Activated T-cell treated with anti-CD3 and anti-CD28 coated beads, Interleukin-2, amount 50 U/mL, for 48 hours (primary cell): ENCODE measurements around the gene CCBE1.

ENCODE experiments used
- DNase-seq, 2 experiments: peaks; one replicate each; pipeline ENCODE4 v3.0.0-alpha.2; 2020

Gene CCBE1

DNA sequence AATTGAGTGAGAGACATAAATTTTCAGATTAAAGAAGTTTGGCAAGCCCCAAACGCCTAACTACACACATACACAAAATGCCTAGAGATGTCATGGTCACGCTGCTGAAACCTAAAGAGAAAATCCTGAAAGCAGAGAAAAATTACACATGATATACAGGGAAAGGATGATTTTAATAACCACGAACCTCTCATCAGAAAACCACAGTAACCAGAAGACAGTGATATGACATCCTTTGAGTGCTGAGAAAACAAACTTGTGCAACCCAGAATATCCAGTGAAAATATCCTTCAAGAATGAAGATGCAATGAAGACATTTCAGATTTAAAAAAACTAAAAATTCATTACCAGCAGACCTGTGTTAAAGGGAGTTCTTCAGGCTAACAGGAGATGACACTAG lies 215.8 kb downstream of the CCBE1 start:
- no peak for DNase-seq

DNA sequence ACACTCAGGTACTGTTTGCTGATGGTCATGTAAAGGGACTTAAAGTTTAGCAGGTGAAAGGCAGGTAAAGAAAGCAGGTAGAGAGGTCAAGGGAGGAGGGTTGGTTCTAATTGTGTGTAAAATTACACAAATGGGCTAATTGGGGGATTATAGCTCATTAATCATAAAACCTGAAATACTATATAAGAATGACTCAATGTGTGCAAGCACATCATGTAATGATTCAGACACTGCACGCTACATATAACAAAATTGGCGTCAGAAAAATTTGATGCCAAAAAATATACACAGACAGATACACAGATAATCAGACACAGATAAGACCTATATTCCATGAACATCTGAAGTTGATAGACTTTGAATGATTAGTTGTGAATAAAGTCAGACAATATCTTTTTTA lies 217.4 kb downstream of the CCBE1 start:
- DNase-seq: no peak

DNA sequence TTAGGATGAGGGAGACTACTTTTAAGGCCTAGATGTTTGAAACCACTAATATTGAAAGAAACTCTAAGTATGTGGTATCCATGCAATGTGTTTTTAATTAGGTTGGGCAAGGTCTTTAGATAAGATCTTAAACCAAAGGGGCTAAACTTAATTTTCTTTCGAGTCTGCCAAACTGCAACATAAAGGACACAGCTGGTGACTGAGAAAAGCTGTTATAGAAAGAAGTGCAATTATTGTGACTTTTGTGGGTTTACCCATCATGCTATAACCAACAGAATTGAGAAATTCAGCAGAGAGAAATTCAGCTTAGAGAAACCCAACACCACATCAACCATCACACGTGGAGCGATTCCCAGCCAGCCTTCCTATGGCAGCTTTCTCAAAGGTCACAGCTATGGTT lies 218.6 kb downstream of the CCBE1 start:
- DNase-seq: no peak

DNA sequence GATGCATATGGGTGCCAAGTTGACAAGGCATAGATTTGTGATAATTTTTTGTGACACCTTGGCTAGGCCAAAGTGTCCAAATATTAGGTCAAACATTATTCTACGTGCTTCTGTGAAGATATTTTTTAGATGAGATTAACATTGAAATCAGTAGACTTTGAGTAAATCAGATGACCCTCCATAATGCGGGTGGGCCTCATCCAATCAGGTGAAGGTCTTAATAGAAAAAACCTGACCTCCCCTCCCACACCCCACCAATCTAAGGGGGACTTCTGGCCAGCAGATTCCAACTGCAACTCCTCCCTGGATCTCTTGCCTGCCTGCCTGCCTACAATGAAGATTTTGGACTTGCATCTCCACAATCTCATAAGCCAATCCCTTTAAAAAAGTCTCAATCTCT lies 219.4 kb downstream of the CCBE1 start:
- DNase-seq: no peak

DNA sequence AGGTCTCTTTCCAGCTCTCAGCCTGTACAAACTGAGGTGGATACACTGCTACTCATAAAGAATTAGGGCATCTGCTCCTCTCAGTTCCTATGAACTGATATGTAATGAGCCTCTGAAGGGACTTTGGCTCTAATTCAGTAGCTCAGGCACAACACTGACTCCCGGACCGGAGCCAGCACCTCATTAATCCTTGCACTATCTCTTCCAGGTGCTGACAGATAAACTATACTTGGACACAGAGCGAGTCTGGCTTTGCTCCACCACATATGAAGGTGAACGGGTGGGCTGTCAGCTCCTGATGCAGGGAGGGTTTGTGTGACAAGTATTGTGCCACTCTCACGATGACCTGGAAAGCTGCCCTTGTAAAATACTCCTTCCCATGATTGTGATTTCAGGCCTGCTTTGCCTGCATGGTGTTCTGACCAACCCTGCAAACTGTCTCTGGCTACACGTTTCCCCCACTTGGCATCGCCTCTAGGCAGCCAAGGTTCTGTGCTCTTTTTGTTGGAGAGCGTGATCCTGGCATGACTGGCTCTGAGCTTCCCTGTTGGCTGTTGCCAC lies 226.6 kb downstream of the CCBE1 start:
- no peak for DNase-seq

DNA sequence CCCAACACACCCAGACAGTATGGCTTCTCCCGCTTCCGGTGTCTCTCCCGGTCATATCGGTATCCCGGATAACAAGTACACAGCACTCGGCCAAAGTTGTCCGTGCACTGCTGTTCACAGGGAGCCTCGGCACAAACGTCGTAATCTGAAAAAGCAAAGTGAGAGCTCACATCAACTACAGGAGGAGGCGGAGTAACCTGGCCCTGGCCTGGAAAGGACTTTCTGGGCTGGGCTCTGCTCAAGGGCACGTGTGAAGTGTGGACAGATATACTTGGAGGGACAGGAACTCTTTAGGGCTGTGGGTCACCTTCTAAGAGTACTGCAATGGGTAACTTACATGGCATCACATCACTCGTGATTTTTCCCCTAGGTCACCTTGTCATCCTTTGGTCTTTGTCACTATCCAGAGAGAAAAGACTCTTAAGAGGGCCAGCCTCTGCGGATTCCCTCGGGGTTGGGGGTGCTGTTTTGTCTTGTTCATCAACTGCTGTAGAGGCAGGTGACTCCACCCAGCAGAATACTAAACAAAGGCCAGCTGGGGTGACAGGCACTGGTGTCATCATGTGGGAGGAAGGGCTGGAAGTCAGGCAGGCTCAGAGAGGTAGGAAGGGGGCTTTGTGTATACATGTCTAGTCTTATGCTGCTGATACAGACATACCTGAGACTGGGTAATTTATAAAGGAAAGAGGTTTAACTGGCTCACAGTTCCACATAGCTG lies 227.6 kb downstream of the CCBE1 start:
- no peak for DNase-seq

- no peak for DNase-seq
Measured at GRCh38 chr18:59468821-59469220, 228.4 kb downstream of the CCBE1 start.

- no peak for DNase-seq
Measured at GRCh38 chr18:59467497-59467896, 229.7 kb downstream of the CCBE1 start.

DNA sequence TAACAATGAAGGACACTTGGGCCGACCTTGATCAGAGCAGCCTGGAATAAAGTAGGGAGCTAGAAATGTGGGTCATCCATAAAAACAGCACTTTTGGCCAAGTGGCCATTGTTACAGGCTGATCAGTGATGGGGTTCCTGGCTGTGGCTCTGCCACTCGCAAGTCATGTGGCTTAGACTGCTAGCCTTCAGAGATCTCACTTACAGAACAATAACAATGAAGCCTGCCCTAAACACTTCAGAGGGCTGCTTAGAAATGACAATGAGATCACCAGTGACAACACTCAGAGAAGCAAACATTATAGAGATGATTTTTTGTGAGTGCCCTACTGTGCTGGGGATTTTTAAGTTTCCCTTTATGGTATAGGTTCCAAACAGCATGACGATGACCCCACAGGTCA lies 230.2 kb downstream of the CCBE1 start:
- DNase-seq: no peak

DNA sequence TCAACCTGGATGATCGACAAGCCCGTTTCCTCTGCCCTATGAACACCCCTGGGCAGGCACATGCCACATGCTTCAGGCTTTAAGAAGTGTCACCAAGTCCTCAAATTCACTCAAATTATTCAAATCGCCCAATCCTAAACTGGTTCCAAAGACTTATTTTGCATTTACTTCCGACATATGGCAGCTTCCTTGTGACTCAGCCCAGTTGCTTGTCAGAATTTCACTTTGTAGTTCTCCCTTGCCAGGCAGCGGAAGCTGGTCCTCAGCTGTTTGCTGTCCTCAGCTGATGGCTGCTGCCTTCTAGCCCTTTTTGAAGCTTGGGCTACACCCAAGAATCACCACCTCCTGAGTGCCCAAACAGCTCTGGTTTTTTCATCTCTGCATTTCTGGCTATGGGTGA lies 232.7 kb downstream of the CCBE1 start:
- DNase-seq: no peak

DNA sequence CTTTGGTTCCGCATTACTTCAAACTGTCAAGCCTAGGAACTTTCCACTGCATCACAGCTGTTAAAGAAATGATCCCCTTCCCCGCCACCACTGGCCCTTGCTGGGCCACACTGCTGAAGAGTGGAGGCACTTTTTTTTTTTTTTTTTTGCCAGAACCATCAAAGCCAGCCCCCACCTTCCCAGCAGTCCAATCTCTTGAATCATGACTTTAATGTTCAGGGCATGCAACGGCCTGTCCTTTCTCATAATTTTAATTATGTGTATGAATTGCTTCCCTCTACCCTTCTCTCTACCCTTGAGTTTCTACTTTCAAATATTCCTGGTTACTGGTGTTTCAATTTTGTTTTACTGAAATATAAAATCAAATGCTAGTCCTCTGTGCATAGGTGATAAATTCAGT lies 236.1 kb downstream of the CCBE1 start:
- DNase-seq: no peak

GRCh38 chr18:59460072-59460420 lies 237.2 kb downstream of the CCBE1 start:
- no peak for DNase-seq

DNA sequence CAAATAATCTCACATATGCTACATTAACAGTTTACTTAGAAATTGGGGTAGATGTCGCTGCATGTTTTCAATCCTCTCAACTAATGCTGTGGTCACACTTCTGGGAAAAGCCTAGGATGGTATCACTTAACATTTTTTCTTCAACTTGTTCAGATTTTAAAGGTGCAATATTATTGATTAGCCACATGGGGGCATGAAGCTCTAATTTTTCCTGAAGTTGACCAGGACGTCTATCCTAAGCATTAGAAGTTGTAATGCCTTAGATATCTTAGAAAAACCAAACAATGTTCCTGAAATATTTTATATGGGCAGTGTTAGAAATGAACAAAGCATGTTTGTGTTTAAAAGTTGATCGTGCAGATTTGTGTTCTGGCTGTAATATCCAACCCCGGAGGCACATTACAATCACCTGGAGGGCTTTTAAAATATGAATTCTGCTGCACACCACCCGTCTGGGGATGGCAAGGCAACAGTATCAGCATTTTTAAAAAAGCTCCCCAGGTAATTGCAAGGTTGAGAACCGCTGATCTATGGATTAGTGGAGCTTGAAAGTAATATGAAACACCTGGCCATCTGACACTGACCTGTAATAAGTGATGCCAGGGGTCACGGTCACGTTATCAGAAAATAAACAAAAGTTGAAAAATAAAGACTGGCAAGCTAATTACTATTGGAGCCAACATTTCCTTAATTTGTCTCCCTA lies 237.7 kb downstream of the CCBE1 start:
- no peak for DNase-seq

GRCh38 chr18:59458575-59458974 lies 238.6 kb downstream of the CCBE1 start:
- DNase-seq: no peak

GRCh38 chr18:59456657-59457056 lies 240.6 kb downstream of the CCBE1 start:
- DNase-seq: no peak

DNA sequence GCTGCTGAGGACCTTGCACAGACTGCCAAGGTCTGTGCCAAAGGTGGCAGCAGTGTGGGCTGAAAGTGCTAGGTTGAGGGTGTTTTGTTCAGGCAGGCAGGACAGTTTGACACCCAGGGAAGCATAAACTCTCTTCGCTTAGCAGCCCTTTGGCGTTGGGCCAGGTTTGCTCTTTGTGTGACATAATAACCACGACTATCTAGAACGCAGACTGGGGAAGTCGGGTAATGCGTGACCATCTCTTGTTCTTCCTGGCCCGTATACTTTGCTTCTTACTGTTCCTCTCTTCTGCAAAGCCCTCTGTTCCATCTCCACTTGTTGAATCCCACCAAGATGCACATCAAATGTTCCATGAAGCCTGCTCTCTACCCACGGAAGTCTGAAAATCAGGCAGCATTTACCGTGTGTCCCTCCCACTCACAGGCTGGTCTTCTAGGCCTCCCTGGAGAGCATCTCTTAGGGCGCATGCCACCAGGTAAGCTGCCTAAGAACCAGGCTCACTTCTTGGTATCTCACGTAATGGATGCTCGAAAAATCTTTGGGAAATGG lies 241.4 kb downstream of the CCBE1 start:
- no peak for DNase-seq

GRCh38 chr18:59454909-59455727 lies 242.1 kb downstream of the CCBE1 start:
- DNase-seq: no peak

DNA sequence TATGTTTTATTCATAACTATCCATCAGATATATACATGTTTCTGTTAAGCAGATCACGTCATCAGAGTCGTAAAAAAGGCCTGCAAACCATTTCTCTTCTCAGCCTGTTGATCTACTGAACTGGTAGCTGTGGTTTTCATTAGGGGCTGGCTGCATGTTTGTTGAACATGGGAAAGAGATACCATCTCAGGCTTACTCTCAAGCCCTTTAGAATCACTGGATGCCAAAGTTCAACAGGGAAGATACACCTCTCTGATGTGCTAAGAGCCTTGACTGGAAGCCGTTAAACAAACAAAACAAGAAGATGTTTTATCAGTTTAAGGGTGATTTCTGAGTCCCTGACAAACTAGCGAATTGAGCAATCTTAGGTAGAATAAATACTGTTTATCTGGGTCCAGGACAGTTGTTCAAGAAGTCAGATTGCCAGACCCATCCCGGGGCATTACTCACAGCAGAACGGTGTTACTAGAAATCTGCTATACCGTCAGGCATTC lies 243.7 kb downstream of the CCBE1 start:
- no peak for DNase-seq

DNA sequence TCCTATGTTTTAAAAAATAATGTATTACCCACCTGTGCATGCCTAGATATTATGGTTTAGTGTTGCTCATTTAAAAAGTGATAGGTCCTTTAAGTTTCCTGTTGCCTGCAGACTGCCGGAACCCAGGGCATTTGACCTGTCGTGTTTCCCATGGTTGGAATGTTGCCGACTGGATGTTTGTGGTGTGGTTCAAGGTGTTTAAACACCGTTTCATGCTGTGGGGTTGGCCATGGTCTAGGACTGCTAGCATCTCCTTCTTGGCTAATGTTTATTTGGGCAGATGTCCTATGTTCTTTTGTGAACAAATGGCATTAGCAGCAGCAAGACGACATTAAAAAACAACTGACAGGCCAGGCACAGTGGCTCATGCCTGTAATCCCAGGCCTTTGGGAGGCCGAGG lies 245.3 kb downstream of the CCBE1 start:
- DNase-seq: no peak

DNA sequence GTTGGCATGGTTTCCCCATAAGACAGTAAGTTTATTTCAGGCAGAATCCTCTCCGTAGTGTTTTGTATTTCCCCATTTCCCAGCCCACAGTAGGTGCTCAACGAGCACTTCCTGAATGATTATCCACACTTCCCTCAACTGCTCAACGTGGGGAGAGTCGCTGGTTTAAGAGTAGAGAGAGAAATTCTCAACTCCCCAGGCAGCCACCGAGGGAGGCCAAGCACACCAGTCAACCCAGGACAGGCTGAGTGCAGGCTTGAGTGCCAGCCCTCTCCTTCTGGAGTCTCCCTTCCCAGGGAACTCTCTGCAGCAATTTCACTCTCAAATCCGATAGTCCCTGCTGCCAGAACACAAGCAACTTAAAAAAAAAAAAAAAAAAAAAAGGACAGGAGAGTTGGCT lies 246.2 kb downstream of the CCBE1 start:
- no peak for DNase-seq

DNA sequence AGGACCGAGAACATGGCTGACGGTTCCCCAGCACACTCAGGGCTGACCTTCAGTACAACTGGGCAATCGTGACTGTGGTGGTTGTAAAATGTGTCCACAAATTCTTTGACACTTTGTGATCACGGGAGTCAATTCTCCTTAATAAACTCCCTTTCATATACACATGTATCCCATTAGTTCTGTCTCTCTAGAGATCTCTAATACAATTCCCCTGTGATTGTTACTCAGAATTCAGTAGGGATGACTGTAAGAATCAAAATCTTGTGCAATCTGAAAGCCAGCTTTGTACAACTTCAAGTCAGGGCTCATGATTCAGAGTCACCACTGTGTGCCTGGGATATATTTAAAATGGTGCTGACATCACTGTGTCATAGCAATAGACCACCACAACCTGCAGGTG lies 248.7 kb downstream of the CCBE1 start:
- no peak for DNase-seq

DNA sequence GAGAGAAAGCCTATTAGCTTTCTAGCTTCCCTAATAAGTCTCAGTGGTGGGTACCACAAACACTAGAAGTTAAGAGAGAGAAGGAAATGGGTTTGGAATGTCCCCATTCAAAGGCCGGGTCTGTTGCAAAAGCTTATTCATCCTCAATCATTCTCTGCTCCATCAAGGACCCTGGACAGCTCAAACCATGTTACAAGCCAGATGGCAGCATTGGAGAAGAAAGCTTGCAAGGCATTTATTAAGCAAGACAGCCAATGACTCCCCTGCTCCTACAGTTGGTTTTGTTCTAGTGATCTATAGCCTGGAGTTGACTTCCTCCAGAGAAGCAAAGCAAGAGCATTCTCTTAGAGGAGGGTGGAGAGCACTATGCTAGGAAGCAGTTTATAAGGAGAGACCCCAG lies 251.2 kb downstream of the CCBE1 start:
- no peak for DNase-seq

DNA sequence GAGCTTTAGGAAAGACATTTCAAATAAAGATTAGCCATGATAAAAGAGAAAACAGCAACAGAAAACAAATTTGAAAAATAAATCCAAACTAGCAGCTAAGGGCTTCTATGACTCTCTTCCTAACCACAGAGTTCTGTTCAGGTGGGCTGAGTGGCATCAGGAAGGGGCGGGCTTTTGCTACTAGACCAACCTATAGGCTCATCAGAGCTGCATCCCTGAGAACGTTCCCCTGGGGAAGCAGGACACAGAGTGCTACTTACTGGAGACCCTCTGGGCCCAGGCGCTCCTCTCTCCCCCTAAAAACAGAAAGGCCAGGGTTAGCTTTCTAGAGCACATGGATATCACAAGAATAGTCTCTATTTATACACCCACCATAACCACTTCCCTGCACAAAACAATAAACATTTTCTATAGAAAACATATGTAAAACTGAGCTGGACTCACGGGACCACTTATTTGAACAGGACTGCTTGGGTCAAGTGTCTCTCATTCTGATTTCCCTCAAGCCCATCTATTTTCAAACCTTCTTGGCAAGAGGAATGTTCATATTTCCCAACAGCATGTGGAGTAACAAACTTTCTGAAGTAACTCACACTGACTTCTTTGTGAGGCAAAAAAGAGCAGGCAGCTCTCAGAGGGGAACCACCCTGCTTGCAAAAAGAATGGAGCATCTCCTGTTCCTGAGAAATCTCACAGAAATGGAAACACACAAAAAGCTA lies 259.2 kb downstream of the CCBE1 start:
- no peak for DNase-seq
